ENCODE measurements around the gene SERGEF.

DNA sequence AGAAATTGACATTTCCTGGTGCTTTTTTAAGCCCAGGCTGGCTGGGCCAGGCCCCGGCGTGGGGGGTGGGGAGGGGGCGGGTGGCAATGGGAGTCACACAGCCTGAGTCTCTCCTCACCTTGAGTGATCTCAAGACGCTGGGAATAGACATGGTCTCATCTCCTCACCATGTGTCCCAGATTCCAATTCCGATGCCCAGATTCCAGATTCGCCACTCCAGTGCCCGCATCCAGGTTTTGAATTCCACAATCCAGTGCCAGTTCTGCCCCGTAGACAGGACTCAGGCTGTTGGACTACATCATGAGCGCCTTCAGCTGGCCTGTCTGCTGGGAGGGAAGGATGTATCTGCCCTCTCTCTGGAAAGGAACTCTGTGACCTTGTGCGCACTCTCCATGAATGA lies 259.2 kb downstream of the SERGEF start:
- no peak for TF ChIP-seq NFYA (IDR thresholded peaks at IDR 0.05; ENCODE audit: borderline replicate concordance, low read depth, low read length)
- TF ChIP-seq ZZZ3 (IDR thresholded peaks at IDR 0.05; ENCODE audit: control insufficient read depth, insufficient read length, low read depth) = no peak
- TF ChIP-seq, protein P1, sequence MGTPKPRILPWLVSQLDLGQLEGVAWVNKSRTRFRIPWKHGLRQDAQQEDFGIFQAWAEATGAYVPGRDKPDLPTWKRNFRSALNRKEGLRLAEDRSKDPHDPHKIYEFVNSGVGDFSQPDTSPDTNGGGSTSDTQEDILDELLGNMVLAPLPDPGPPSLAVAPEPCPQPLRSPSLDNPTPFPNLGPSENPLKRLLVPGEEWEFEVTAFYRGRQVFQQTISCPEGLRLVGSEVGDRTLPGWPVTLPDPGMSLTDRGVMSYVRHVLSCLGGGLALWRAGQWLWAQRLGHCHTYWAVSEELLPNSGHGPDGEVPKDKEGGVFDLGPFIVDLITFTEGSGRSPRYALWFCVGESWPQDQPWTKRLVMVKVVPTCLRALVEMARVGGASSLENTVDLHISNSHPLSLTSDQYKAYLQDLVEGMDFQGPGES (IDR thresholded peaks at IDR 0.05) = no peak
- no peak for TF ChIP-seq ASH2L (IDR thresholded peaks at IDR 0.05; ENCODE audit: borderline replicate concordance, low read depth)
- TF ChIP-seq TARDBP (IDR thresholded peaks at IDR 0.05; ENCODE audit: borderline replicate concordance) = no peak
- no peak for TF ChIP-seq CREB1 (IDR thresholded peaks at IDR 0.05; ENCODE audit: low read depth)
- no peak for TF ChIP-seq SREBF2 (IDR thresholded peaks at IDR 0.05; ENCODE audit: low read length)
- TF ChIP-seq, protein P2, sequence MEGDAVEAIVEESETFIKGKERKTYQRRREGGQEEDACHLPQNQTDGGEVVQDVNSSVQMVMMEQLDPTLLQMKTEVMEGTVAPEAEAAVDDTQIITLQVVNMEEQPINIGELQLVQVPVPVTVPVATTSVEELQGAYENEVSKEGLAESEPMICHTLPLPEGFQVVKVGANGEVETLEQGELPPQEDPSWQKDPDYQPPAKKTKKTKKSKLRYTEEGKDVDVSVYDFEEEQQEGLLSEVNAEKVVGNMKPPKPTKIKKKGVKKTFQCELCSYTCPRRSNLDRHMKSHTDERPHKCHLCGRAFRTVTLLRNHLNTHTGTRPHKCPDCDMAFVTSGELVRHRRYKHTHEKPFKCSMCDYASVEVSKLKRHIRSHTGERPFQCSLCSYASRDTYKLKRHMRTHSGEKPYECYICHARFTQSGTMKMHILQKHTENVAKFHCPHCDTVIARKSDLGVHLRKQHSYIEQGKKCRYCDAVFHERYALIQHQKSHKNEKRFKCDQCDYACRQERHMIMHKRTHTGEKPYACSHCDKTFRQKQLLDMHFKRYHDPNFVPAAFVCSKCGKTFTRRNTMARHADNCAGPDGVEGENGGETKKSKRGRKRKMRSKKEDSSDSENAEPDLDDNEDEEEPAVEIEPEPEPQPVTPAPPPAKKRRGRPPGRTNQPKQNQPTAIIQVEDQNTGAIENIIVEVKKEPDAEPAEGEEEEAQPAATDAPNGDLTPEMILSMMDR (IDR thresholded peaks at IDR 0.05 in 2 of 3, conservative IDR thresholded peaks at IDR 0.05 in 1 of 3; ENCODE audit: control insufficient read depth in 2 of 3, extremely low read depth in 1 of 3, insufficient read depth in 1 of 3, low read depth in 3 of 3, low read length in 3 of 3) = no peak
- no peak for TF ChIP-seq FOXM1 (IDR thresholded peaks at IDR 0.05; ENCODE audit: low read depth, low read length)
- no peak for TF ChIP-seq FOS (IDR thresholded peaks at IDR 0.05; ENCODE audit: borderline replicate concordance, extremely low read depth, insufficient read length)
